Neutrophil (primary cell): ENCODE results near the gene RNASE12.

Source experiments
- H3K27ac ChIP-seq: fragments of 200-600 bp; sonication (generic); 2 replicates; pipeline ENCODE4 v1.5.1; 2016; ENCODE audit warnings: mild to moderate bottlenecking, moderate library complexity
- H3K27me3 ChIP-seq: fragments of 200-600 bp; sonication (generic); 2 replicates; pipeline ENCODE4 v1.6.0; 2016; ENCODE audit warnings: mild to moderate bottlenecking
- H3K36me3 ChIP-seq: fragments of 200-600 bp; sonication (generic); 2 replicates; pipeline ENCODE4 v1.5.1; 2017
- H3K4me1 ChIP-seq, 2 experiments: fragments of 200-600 bp in 1 of 2; sonication (generic) in 1 of 2; 1 replicate in 1 of 2; 2 replicates in 1 of 2; pipeline versions ENCODE4 v1.5.1 to v1.6.1; 2013 to 2016; ENCODE audit warnings: low read depth in 1 of 2, low read length in 1 of 2, mild to moderate bottlenecking in 1 of 2, moderate library complexity in 1 of 2; ENCODE audit not compliant: control insufficient read depth in 1 of 2, insufficient read depth in 1 of 2
- H3K4me3 ChIP-seq, 2 experiments: fragments of 200-600 bp in 1 of 2; sonication (generic) in 1 of 2; 1 replicate in 1 of 2; 2 replicates in 1 of 2; pipeline ENCODE4 v1.5.1; 2013 to 2016; ENCODE audit warnings: low read depth in 1 of 2, low read length in 1 of 2, mild to moderate bottlenecking in 1 of 2, moderate library complexity in 1 of 2
- H3K9me3 ChIP-seq: fragments of 200-600 bp; sonication (generic); 2 replicates; pipeline ENCODE4 v1.5.1; 2016
- TF ChIP-seq, protein P1 (sequence below): fragments of 200-600 bp; sonication (generic); IDR thresholded peaks from 2 replicates; pipeline ENCODE4 v1.5.1; 2016; ENCODE audit warnings: antibody characterized with exemption

RNASE12 gene

DNA sequence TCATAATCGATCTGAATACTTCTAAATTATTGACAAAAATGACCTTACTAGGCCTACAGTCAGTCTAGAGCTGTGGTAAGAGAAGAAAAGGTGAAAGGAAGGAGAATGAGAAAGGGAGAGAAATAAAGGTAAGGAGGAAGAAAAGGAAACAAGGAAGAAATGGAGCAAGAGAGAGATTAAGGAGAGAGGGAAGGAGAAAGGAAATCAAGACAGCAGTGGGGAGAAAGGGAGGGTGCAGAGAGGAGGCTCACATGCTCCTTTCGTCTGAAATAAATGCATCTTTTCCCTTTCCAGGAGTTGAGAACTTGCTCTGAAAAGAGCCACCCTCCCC lies 34.0 kb downstream of the RNASE12 start:
- peaks cover 20 to 26% of the 10 kb centered on the region in 2 experiments for H3K4me1 ChIP-seq
- no peaks in the 10 kb centered on the region for H3K36me3 ChIP-seq
- TF ChIP-seq, protein P1, sequence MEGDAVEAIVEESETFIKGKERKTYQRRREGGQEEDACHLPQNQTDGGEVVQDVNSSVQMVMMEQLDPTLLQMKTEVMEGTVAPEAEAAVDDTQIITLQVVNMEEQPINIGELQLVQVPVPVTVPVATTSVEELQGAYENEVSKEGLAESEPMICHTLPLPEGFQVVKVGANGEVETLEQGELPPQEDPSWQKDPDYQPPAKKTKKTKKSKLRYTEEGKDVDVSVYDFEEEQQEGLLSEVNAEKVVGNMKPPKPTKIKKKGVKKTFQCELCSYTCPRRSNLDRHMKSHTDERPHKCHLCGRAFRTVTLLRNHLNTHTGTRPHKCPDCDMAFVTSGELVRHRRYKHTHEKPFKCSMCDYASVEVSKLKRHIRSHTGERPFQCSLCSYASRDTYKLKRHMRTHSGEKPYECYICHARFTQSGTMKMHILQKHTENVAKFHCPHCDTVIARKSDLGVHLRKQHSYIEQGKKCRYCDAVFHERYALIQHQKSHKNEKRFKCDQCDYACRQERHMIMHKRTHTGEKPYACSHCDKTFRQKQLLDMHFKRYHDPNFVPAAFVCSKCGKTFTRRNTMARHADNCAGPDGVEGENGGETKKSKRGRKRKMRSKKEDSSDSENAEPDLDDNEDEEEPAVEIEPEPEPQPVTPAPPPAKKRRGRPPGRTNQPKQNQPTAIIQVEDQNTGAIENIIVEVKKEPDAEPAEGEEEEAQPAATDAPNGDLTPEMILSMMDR: no peak
- no peak overlapping the region for H3K27ac ChIP-seq
- no peaks in the 10 kb centered on the region for H3K27me3 ChIP-seq
- H3K4me3 ChIP-seq: no peak overlapping the region
- H3K9me3 ChIP-seq: no peaks in the 10 kb centered on the region

DNA sequence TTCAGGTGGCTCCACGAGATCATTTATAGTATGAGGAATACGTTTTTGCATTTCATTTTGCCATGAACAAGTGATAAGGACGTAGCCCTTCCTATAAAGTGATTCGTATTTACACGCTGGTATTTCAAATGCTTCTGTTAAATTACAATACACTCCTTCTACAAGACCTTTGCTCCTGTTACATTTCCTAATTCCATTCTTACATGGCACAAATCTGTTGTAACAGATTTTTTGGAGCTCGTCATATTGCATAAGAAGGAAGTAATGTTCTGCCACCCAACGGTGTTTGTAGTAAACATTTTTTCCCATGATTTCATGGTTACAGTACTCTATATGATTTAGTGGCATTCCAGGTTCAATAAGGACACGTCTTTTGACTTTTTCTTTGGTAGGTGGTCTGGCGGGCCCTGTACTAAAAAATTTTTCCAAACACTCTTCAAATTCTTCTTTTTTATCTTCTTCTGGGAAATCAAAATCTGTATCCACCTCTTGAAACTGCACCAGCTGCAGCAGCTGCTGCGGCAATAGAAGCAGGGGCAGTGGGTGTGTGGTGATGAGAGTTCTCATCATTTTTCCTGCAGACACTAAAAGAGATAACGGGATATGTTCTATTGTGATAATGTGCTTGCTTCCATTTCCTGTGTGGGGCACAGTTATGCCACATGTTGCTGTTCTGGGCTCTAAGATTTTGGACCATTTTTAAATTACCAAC lies 34.5 kb downstream of the RNASE12 start:
- Histone ChIP-seq H3K27me3 (no peaks in the 10 kb centered on the region), H3K9me3 (no peaks in the 10 kb centered on the region), H3K4me3 (no peak overlapping the region), H3K36me3 (no peaks in the 10 kb centered on the region), H3K27ac (peak overlapping the region; percentile 15), H3K4me1 (peaks cover 20 to 26% of the 10 kb centered on the region in 2 experiments)
- TF ChIP-seq, protein P1: no peak

DNA sequence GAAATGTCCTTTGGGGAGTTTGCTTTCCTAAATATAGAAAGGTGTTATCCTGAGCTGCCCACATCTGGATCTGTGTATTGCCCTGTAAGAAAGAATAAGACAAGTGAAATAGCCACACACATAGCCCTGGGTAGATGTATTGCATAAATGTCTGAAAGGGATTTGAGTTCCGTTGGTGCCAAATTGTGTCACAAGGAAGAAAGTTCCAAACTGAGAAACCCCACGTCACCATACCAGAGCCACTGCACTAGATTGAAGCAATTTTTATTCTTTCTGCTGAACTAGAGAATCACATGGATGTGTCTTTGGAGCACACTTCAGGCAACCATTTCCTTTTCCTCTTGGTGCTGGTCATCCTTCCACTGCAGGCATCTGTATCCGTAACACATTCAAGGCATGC lies 35.3 kb downstream of the RNASE12 start:
- TF ChIP-seq, protein P1: no peak
- H3K27ac ChIP-seq: peak overlapping the region; percentile 15
- H3K9me3 ChIP-seq: no peaks in the 10 kb centered on the region
- H3K36me3 ChIP-seq: no peaks in the 10 kb centered on the region
- H3K4me3 ChIP-seq: no peak overlapping the region
- H3K4me1 ChIP-seq: peaks cover 20 to 26% of the 10 kb centered on the region in 2 experiments
- no peaks in the 10 kb centered on the region for H3K27me3 ChIP-seq

DNA sequence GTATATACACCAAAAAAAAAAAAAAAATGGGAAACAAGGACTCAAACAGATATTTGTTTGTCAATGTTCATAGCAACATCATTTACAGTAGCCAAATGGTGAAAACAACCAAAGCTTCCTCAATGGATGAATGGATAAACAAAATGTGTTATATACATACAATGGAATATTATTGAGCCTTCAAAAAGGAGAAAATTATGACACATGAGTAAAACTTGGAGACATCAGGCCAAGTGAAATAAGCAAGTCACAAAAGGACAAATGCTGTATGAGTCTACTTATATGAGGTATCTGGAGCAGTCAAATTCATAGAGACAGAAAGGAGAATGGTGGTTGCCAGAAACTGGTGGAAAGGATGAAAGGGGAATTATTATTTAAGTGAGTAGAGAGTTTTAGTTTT lies 38.2 kb downstream of the RNASE12 start:
- no peak overlapping the region for H3K27ac ChIP-seq
- TF ChIP-seq, protein P1: no peak
- H3K4me1 ChIP-seq: peaks cover 20 to 30% of the 10 kb centered on the region in 2 experiments
- no peaks in the 10 kb centered on the region for H3K9me3 ChIP-seq
- H3K36me3 ChIP-seq: no peaks in the 10 kb centered on the region
- no peaks in the 10 kb centered on the region for H3K27me3 ChIP-seq
- no peak overlapping the region for H3K4me3 ChIP-seq

DNA sequence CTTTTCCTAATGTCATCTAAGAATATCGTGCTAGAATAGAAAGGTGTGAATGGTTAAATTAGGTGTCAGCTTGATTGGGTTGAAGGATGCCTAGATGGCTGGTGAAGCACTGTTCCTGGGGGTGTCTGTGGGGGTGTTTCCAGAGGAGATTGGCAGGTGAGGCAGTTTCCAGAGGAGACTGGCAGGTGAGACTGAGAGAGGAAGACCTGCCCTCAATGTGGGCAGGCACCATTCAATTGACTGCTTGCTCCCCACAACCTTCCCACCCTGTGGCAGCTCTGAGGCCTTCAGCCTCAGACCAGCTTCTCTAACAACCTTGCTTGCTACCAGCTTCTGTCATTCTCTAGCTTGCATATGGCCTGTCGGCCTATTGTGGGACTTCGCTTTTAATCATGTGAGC lies 39.6 kb downstream of the RNASE12 start:
- Histone ChIP-seq H3K4me3 (no peak overlapping the region), H3K9me3 (no peaks in the 10 kb centered on the region), H3K27me3 (no peaks in the 10 kb centered on the region), H3K27ac (no peak overlapping the region), H3K4me1 (peaks cover 10 to 16% of the 10 kb centered on the region in 2 experiments), H3K36me3 (no peaks in the 10 kb centered on the region)
- TF ChIP-seq, protein P1: no peak
